ENCODE measurements around the gene PRELID3B.
"Not testable (repeated sequence)": the region's sequence is repeated elsewhere in the genome, so short reads cannot be mapped to it uniquely, and the experiment has no call there.

The PRELID3B gene

GRCh38 chr20:59024111-59024530, 18.5 kb downstream of the PRELID3B start:
- no peak for DNase-seq

- DNase-seq = no peak
Measured at GRCh38 chr20:59023616-59024015, 19.0 kb downstream of the PRELID3B start.

GRCh38 chr20:59022754-59023153, 19.8 kb downstream of the PRELID3B start:
- no peak for DNase-seq

- no peak for DNase-seq
Measured at GRCh38 chr20:59020938-59021551, 21.5 kb downstream of the PRELID3B start.

- no peak for DNase-seq
Measured at GRCh38 chr20:59019217-59019616, 23.4 kb downstream of the PRELID3B start, which contains the start of gene TUBB1. Gene TUBB1 (plus strand): TSS chr20:59019429. CDS start chr20:59019523, 94 bp downstream.

GRCh38 chr20:59018817-59019216, 23.8 kb downstream of the PRELID3B start:
- no peak for DNase-seq

- no peak for DNase-seq
Measured at GRCh38 chr20:59017493-59018231, 24.9 kb downstream of the PRELID3B start.

- DNase-seq = no peak
Measured at GRCh38 chr20:59016795-59017492, 25.6 kb downstream of the PRELID3B start.

GRCh38 chr20:59015812-59016711, 26.5 kb downstream of the PRELID3B start:
- DNase-seq = no peak

- DNase-seq = no peak
Measured at GRCh38 chr20:59015411-59015810, 27.2 kb downstream of the PRELID3B start.

GRCh38 chr20:59014680-59015389, 27.8 kb downstream of the PRELID3B start:
- DNase-seq = no peak

GRCh38 chr20:59013959-59014608, 28.5 kb downstream of the PRELID3B start:
- DNase-seq = no peak

GRCh38 chr20:59013031-59013951, 29.3 kb downstream of the PRELID3B start:
- DNase-seq = no peak

GRCh38 chr20:59011874-59012157, 30.8 kb downstream of the PRELID3B start:
- DNase-seq = not testable (repeated sequence)

GRCh38 chr20:59010995-59011873, 31.4 kb downstream of the PRELID3B start:
- DNase-seq = no peak

GRCh38 chr20:59010321-59010994, 32.1 kb downstream of the PRELID3B start:
- DNase-seq = no peak

- no peak for DNase-seq
Measured at GRCh38 chr20:59008715-59009336, 33.8 kb downstream of the PRELID3B start.
